K562 (cell line): ENCODE results near the gene CDT1. TPM values are rescaled to one million over a fixed set of nuclear protein-coding genes. Genes with fewer than 3 reads are reported as not detected.

ENCODE experiments used
- CCNT2 ChIP-seq: IDR thresholded peaks from 2 replicates; pipeline ENCODE4 v1.6.1; 2011; ENCODE audit warnings: borderline replicate concordance, low read depth, mild to moderate bottlenecking, moderate library complexity, mixed read lengths, low read length; ENCODE audit not compliant: insufficient read length; ENCODE audit errors: extremely low read depth
- CREB5 ChIP-seq: fragments of 250-450 bp; sonication (Bioruptor Pico); IDR thresholded peaks from 2 replicates; pipeline ENCODE4 v1.5.0; 2020; ENCODE audit warnings: mild to moderate bottlenecking
- FUS ChIP-seq: fragments of 200-400 bp; formaldehyde crosslinking; optimal IDR thresholded peaks from 2 replicates; pipeline ENCODE3; 2017; ENCODE audit warnings: low read depth, low read length
- HBP1 ChIP-seq: fragments of 450-650 bp; formaldehyde crosslinking; IDR thresholded peaks from 2 replicates; pipeline ENCODE4 v1.4.0; 2022; ENCODE audit warnings: missing genetic modification characterization
- JUN ChIP-seq, 2 experiments: sonication (generic) in 1 of 2; formaldehyde crosslinking in 1 of 2; IDR thresholded peaks; 2 replicates each; pipeline versions ENCODE4 v1.6.1 to v1.8.0; 2012 to 2022; ENCODE audit warnings: borderline replicate concordance in 2 of 2, mild to moderate bottlenecking in 2 of 2, improper control_type of control experiment in 1 of 2, low read depth in 1 of 2, low read length in 1 of 2, missing genetic modification reagents in 1 of 2
- JUNB ChIP-seq: fragments of 450-650 bp; formaldehyde crosslinking; conservative IDR thresholded peaks from 2 replicates; pipeline ENCODE4 v1.4.0; 2020; ENCODE audit warnings: mild to moderate bottlenecking
- LARP7 ChIP-seq: fragments of 450-650 bp; IDR thresholded peaks from 2 replicates; pipeline ENCODE4 v1.6.1; 2016
- MYNN ChIP-seq, 2 experiments: sonication (generic); formaldehyde crosslinking in 1 of 2; IDR thresholded peaks; 2 replicates each; pipeline versions ENCODE4 v1.5.0 to v1.6.1; 2016 to 2020; ENCODE audit warnings: antibody characterized with exemption in 1 of 2, missing genetic modification reagents in 1 of 2
- PURB ChIP-seq: sonication (generic); formaldehyde crosslinking; IDR thresholded peaks from 2 replicates; pipeline ENCODE4 v1.9.0; 2021; ENCODE audit warnings: low read depth, mild to moderate bottlenecking, missing genetic modification reagents
- STAG1 ChIP-seq: sonication (generic); formaldehyde crosslinking; IDR thresholded peaks from 2 replicates; pipeline ENCODE4 v1.5.0; 2020; ENCODE audit warnings: missing genetic modification reagents, borderline replicate concordance
- SUPT5H ChIP-seq: fragments of 450-650 bp; IDR thresholded peaks from 2 replicates; pipeline ENCODE4 v1.6.1; 2016
- ZBTB40 ChIP-seq, 2 experiments: fragments of 450-650 bp in 1 of 2; sonication (generic) in 1 of 2; formaldehyde crosslinking in 1 of 2; IDR thresholded peaks; 2 replicates each; pipeline versions ENCODE4 v1.7.1 to v1.9.0; 2016 to 2022; ENCODE audit warnings: inconsistent platforms in 1 of 2, mild to moderate bottlenecking in 1 of 2, missing genetic modification reagents in 1 of 2
- ZNF431 ChIP-seq: sonication (generic); formaldehyde crosslinking; IDR thresholded peaks from 2 replicates; pipeline ENCODE4 v1.8.0; 2022; ENCODE audit warnings: mild to moderate bottlenecking, missing genetic modification reagents
- ZNF780A ChIP-seq: fragments of 250-450 bp; sonication (Bioruptor Pico); IDR thresholded peaks from 2 replicates; pipeline ENCODE4 v1.5.0; 2021; ENCODE audit warnings: mild to moderate bottlenecking
- polyA plus RNA-seq, 8 experiments: library from polyadenylated mRNA; depleted of rRNA in 4 of 8; stranded (reverse) in 5 of 8; unstranded in 3 of 8; fragments of >200 nt; fragmentation: Nextera tagmentation in 2 of 8; fragmentation: Illumina TruSeq in 1 of 8; extraction: Ambion mirVana in 2 of 8; extraction: Trizol in 1 of 8; gene quantifications; 2 replicates each; pipeline versions ENCODE4 v1.2.1 to v1.2.3, GENCODE V29; 2011 to 2014; ENCODE audit warnings: inconsistent platforms in 1 of 8, missing spikeins in 1 of 8
- total RNA-seq, 7 experiments: library from RNA; depleted of rRNA in 6 of 7; stranded (reverse); fragments of >200 nt in 6 of 7; fragmentation: Illumina TruSeq in 2 of 7; extraction: Trizol in 2 of 7; gene quantifications; 2 replicates each; pipeline versions ENCODE4 v1.2.1 to v1.2.3, GENCODE V29; 2011 to 2021; ENCODE audit warnings: low replicate concordance in 1 of 7

CDT1 gene
- total and polyA plus RNA-seq, 9 of the 15 experiments (the other 6 are each of a cell fraction or from before 2014, with no cell fraction given): 0.92 to 178 (median 14.2) TPM

GRCh38 chr16:88810912-88811768 is 7.6 kb downstream of the CDT1 start (continued):
- TF ChIP-seq ZBTB40 (IDR thresholded peaks at IDR 0.05) (no peak), ZBTB40 (CRISPR knock-in tag; IDR thresholded peaks at IDR 0.05) (0 out of 2 replicates have a peak, but pooled peaks have one; percentile 24), CCNT2 (no peak), JUNB (CRISPR knock-in tag) (no peak), MYNN (IDR thresholded peaks at IDR 0.05) (no peak), MYNN (CRISPR knock-in tag; IDR thresholded peaks at IDR 0.05) (no peak), STAG1 (CRISPR knock-in tag) (0 out of 2 replicates have a peak, but pooled peaks have one; percentile 30), SUPT5H (no peak; the same call in 1 of the 2 replicates), ZNF431 (no peak), JUN (IDR thresholded peaks at IDR 0.05; ENCODE audit: borderline replicate concordance, low read depth, low read length) (no peak), JUN (CRISPR knock-in tag; IDR thresholded peaks at IDR 0.05; ENCODE audit: borderline replicate concordance) (0 out of 2 replicates have a peak, but pooled peaks have one; percentile 35), ZNF780A (CRISPR knock-in tag) (no peak), LARP7 (no peak), PURB (CRISPR knock-in tag) (no peak), FUS (peak; percentile 76), HBP1 (CRISPR knock-in tag) (no peak), CREB5 (no peak)
